Measurements from ENCODE around the gene DNAJC13. TPM values are rescaled to one million over a fixed set of nuclear protein-coding genes. Genes with fewer than 3 reads are reported as not detected.
A peak's percentile ranks its signal among the peaks of the same experiment; 100 is the strongest.

The DNAJC13 gene
- total RNA-seq, 1 experiment from 2014 or later, result 18.1 TPM

DNA sequence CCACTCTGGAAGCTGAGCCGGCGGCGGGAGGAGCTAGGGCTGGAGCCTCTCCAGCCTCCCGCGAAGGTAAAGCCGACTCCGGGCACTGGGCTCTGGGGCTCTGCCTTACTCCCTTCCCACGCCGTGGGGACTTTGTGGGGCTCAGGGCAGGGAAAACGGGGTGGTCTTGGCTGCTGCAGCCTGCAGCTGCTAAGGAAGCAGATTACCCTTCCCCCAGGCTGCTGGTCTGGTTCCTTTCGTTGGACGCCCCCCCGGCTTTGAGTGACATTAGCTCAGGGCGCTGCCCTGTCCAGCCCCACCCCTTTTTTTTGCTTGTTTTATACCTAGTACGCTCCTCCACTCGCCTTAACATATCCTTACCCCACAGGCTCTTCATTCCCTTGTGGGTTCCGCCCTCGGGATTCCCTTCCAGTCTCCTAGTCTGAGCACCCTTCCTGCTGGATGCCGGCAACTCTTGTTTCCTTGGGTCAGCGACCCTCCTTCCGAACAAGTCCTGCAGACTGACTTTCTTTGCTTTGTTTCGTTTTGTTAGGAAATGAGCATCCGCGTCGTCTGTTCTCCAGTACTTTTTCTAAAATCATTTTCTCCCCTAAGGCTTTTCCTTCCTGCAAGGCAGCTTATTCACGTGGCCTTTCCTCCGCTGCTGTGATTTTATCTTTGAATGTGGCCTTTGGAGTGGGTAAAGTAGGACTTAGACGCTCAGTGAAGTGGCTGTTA, 551 bp downstream of the DNAJC13 start:
- no CpG with 5 or more reads among the region's 28 CpGs for WGBS (ENCODE audit: extremely low coverage, insufficient read length, low lambda C conversion rate)
- DNase-seq, result peak; percentile 55
- no peaks in the 10 kb centered on the region for H3K9me3 Mint-ChIP-seq

More for the DNA sequence above, 551 bp downstream of the DNAJC13 start:
- no peak overlapping the region for H2AK5ac ChIP-seq (ENCODE audit: insufficient read length, low read length)
- H3K27ac ChIP-seq (ENCODE audit: insufficient read length, low read depth, low read length), result no peak overlapping the region
- H3K79me1 ChIP-seq (ENCODE audit: insufficient read depth, low read depth, low read length, poor library complexity, severe bottlenecking), result peaks cover 3% of the 10 kb centered on the region
- no peak overlapping the region for H2BK20ac ChIP-seq (ENCODE audit: low read depth, low read length, poor library complexity, severe bottlenecking)
- no peak overlapping the region for H3K56ac ChIP-seq (ENCODE audit: insufficient read length, low read depth, low read length)
- Mint-ChIP-seq H3K4me3 (peak overlapping the region; percentile 99), H3K4me1 (peaks cover 19 to 21% of the 10 kb centered on the region in 2 experiments), H3K36me3 (ENCODE audit: insufficient read depth in 1 of 3, low read depth in 3 of 3) (peaks cover 0 to 4% (median 2%) of the 10 kb centered on the region in 3 experiments; a peak in 2 of 7 replicates), H3K27ac (peak overlapping the region; percentile 87 to 98 (median 98)), H3K27me3 (ENCODE audit: low read depth) (peaks cover 3% of the 10 kb centered on the region; the same call in 1 of the 2 replicates)
- H4K91ac ChIP-seq (ENCODE audit: insufficient read length, low read depth, low read length), result no peak overlapping the region
- TF ChIP-seq, protein P1, sequence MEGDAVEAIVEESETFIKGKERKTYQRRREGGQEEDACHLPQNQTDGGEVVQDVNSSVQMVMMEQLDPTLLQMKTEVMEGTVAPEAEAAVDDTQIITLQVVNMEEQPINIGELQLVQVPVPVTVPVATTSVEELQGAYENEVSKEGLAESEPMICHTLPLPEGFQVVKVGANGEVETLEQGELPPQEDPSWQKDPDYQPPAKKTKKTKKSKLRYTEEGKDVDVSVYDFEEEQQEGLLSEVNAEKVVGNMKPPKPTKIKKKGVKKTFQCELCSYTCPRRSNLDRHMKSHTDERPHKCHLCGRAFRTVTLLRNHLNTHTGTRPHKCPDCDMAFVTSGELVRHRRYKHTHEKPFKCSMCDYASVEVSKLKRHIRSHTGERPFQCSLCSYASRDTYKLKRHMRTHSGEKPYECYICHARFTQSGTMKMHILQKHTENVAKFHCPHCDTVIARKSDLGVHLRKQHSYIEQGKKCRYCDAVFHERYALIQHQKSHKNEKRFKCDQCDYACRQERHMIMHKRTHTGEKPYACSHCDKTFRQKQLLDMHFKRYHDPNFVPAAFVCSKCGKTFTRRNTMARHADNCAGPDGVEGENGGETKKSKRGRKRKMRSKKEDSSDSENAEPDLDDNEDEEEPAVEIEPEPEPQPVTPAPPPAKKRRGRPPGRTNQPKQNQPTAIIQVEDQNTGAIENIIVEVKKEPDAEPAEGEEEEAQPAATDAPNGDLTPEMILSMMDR (conservative IDR thresholded peaks at IDR 0.05), result no peak
- H2AFZ ChIP-seq (ENCODE audit: low read length), result no peak overlapping the region
- no peak overlapping the region for H3K4ac ChIP-seq (ENCODE audit: low read depth, low read length)
- H3K9ac ChIP-seq (ENCODE audit: extremely low read depth, insufficient read length, low read length), result peak overlapping the region; percentile 69
- H3K14ac ChIP-seq (ENCODE audit: insufficient read depth, low read length), result peak overlapping the region; percentile 33; the same call in 1 of the 2 replicates
- peak overlapping the region; percentile 37 for H3K18ac ChIP-seq (ENCODE audit: insufficient read length, low read depth, low read length)
- H3K27me3 ChIP-seq (ENCODE audit: insufficient read depth, low read length), result no peaks in the 10 kb centered on the region
- H3K9me3 ChIP-seq (ENCODE audit: control insufficient read depth, low read depth, low read length), result no peaks in the 10 kb centered on the region
- H3K23ac ChIP-seq (ENCODE audit: insufficient read length, low read depth, low read length), result no peak overlapping the region
- H3K4me1 ChIP-seq (ENCODE audit: insufficient read depth, low read length), result no peaks in the 10 kb centered on the region
- peak overlapping the region; percentile 96 for H3K4me2 ChIP-seq (ENCODE audit: insufficient read depth, insufficient read length, low read length)
- H3T11ph ChIP-seq (ENCODE audit: low read length), result no peak overlapping the region
- H4K5ac ChIP-seq (ENCODE audit: insufficient read length, low read depth, low read length), result no peak overlapping the region
- no peak overlapping the region for H4K8ac ChIP-seq (replicated peaks; ENCODE audit: insufficient read length, low read depth, low read length)
- H2BK5ac ChIP-seq (ENCODE audit: insufficient read length, low read length), result no peak overlapping the region
- peaks cover 11% of the 10 kb centered on the region; the same call in 1 of the 2 replicates for H3K79me2 ChIP-seq (ENCODE audit: insufficient read depth, low read length)
- H4K20me1 ChIP-seq (ENCODE audit: control insufficient read depth, insufficient read depth, insufficient read length), result no peaks in the 10 kb centered on the region
- H2BK12ac ChIP-seq (ENCODE audit: insufficient read length, low read depth, low read length), result no peak overlapping the region
- no peak overlapping the region for H2BK15ac ChIP-seq (ENCODE audit: low read depth, low read length)
- H2BK120ac ChIP-seq (ENCODE audit: low read depth, low read length, poor library complexity, severe bottlenecking), result no peak overlapping the region
- H3K23me2 ChIP-seq (ENCODE audit: insufficient read length, low read depth, low read length, poor library complexity, severe bottlenecking), result peaks cover 10% of the 10 kb centered on the region
